ENCODE results near the gene TTC28.
"Not testable (repeated sequence)": the region's sequence is repeated elsewhere in the genome, so short reads cannot be mapped to it uniquely, and the experiment has no call there.

TTC28 gene

DNA sequence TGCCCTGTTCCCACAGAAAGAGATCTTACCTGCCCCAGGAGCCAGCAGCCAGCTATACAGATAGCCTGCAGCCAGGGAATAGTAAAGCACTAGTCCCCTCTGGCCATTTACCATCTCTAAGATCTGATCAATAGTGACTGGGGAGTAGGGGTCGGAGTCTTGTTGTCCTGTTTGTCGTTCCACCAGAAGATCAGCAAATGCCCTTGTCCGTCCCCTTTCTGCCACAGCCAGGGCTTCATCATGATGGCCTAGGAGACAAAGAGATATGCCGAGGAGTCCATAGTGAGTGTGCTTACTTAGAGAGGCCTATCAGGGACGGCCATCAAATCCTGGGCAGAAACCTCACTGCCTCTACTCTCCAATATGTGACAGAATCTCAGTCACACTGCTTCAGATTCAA is 583.5 kb downstream of the TTC28 start:
- DNase-seq (ENCODE audit: low spot score): no peak

- no peak for DNase-seq (ENCODE audit: low spot score)
These were observed 584.1 kb downstream of the TTC28 start for GRCh38 chr22:28095316-28096095.

DNA sequence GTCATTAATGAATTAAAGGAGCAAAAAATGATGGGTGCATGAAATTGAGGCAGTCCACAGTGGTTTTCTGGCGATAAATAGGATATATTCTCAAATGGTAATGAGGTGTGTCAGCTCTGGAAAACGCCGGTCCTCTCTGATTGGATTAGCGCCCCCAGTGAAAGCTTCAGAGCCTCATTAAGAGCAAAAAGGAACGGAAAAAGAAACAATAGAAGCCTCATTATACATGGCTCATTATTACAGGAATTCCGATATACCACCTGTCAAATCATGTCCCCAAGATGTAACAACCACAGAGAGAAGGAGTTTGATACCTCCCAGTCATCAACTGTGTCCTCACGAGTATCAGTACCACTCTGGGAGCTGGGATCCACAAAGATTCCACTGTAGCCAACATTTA is 584.9 kb downstream of the TTC28 start:
- no peak for DNase-seq (ENCODE audit: low spot score)

- DNase-seq (ENCODE audit: low spot score): no peak
These were observed 585.9 kb downstream of the TTC28 start for GRCh38 chr22:28093711-28094110.

- DNase-seq (ENCODE audit: low spot score): no peak
These were observed 588.2 kb downstream of the TTC28 start for GRCh38 chr22:28091486-28091885.

DNA sequence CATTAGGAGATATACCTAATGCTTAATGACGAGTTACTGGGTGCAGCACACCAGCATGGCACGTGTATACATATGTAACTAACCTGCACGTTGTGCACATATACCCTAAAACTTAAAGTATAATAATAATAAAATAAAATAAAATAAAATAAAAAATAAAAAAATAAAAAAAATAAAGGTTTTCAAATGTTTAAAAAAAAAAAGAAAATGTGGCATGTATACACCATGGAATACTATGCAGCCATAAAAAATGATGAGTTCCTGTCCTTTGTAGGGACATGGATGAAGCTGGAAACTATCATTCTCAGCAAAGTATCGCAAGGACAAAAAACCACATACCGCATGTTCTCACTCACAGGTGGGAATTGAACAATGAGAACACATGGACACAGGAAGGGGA is 590.1 kb downstream of the TTC28 start:
- DNase-seq (ENCODE audit: low spot score): not testable (repeated sequence)

DNA sequence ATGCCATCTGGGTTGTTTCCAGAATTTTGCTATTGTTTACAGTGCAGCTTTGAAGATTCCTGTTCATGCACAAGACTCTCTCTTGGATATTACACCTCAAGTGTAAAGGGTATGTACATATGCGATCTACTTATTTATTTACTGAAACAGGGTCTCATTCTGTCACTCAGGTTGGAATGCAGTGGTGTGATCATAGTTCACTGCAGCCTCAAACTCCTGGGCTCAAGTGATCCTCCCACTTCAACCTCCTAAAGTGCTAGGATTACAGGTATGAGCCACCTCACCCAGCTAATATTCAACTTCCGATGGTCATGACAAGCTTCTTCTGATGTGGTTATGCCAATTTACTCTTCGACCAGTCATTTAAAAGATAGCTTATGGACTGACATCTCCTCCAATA is 602.5 kb downstream of the TTC28 start:
- no peak for DNase-seq (ENCODE audit: low spot score)

- DNase-seq (ENCODE audit: low spot score): peak; percentile 38
These were observed 604.2 kb downstream of the TTC28 start for GRCh38 chr22:28075358-28075981.

DNA sequence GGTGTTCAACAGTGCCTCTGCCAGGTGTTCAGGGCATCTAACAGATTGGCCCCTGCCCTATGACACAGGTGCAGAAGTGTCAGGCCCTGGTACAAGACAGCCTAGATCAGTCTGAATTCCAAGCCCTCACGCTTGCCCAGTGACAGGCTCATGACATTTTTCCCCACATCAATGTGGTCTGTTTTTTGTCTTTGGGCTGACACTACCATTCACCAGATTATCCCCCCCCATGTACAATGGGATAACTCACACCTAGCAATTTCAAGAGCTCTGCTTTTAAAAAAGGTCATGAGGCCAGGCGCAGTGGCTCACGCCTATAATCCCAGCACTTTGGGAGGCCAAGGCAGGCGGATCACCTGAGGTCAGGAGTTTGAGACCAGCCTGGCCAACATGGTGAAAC is 605.1 kb downstream of the TTC28 start:
- DNase-seq (ENCODE audit: low spot score): no peak

- no peak for DNase-seq (ENCODE audit: low spot score)
These were observed 607.6 kb downstream of the TTC28 start for GRCh38 chr22:28072066-28072465.

DNA sequence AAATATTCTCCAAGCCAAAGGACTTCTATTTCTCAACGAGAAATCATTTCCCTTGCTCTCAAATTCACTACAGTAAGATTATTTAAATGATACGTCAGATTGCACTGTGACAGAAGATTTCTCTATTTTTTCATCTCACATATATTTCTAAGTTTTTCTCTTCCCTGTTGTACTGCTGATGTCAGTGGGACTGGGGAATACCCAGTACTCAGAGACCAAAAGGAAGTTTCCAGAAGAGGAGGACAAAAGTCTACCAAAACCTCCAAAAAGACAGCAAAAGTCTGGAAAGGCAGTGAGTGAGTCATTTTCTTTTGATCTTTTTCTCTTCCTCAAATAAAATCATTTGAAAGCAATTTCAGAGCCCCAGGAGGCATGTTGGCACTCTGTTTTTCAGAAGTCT is 610.8 kb downstream of the TTC28 start:
- DNase-seq (ENCODE audit: low spot score): peak; percentile 37

DNA sequence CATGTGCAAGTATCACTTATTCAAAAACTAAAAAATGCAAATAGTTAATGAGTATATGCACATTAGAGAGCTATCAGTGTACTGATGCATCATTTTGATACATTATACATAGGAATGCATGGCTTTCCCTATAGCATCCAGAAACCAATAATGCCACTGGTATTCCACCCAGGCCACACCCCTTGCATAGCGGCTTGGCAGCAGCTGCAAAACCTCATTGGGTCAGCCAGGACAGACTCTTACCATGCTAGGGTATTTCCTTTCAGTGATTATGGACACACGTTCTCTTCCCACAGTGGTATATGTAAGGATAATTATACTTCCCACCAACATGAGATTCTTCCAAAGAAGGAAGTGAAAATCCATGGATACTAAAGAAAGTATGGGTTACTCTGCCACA is 614.7 kb downstream of the TTC28 start:
- DNase-seq (ENCODE audit: low spot score): no peak

- DNase-seq (ENCODE audit: low spot score): no peak
These were observed 616.0 kb downstream of the TTC28 start for GRCh38 chr22:28063656-28064055.

GRCh38 chr22:28060594-28060993 is 619.0 kb downstream of the TTC28 start:
- not testable (repeated sequence) for DNase-seq (ENCODE audit: low spot score)

DNA sequence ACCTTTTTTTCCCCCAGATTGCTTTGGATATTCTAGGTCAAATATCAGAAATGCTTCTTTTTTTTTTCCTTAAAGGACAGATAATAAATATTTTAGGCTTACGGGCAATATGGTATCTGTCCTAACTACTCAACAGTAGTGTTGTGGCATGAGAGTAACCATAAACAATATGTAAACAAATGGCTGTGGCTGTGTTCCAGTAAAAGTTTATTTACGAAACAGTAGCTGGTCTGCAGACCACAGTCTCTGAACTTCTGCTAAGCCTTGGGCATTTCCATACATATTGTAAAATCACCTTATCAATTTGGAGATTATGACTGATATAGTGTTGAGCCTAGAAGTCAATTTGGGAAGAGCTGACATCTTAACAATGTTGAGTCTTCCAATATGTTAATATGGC is 621.6 kb downstream of the TTC28 start:
- no peak for DNase-seq (ENCODE audit: low spot score)

DNA sequence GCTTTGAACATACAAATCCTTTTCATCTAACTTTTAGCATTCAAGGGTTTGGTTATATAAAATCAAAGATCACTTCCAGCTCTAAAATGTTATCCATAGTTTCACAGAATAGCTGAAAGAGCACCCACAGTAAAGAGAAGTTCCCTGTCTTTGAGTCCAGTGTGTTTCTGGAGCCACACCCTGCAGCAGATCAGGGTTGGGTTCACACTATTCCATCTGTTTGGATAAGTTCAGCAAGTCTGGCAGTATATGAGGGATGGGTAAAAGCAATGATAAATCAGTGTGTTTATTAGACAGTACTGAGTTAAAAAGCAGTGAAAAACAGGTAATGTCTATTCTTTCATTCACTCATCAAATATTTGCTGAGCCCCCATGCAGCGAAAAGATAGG is 624.8 kb downstream of the TTC28 start:
- DNase-seq (ENCODE audit: low spot score): no peak

DNA sequence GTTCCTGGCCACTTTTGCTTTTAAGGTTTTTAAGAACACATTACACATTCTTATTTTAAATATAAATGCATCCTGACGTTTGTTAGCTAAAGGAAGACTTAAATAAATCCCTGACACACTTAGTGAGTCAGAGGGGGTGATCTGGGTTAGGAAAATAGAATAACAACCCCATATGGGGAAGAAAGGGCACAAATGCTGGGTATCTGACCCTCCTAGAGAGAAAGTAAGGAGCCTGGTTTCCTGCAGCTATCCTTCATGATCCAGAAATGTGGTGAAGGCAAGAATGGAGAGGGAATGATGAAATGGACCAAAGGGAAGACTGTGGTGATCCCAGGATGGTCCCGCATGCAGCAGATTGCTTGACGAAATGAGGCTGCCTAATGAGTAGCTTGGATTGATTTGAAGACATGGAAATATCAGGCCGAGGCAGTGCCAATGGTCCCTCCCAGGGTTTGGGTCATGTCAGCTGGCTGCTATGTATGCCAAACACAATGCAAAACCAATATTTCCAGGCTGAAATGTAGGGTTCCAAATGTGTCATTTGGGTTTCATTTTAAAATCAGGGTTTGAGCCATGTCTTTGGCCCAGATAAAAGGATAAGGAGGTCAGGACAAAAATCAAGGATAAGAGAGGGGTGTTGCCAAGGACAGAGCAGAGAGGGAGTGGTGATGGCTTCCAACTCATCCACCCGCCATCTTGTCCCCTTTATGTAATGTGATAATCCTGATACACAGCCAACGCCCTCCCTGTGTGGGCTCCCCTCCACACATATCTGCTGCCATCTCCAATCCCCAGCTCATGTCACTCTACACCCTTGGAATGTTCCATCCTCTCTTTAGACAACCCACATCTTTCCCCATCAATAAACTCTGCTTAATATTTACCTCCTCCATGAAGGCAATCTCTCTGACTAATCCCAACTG is 625.5 kb downstream of the TTC28 start:
- DNase-seq (ENCODE audit: low spot score): no peak

GRCh38 chr22:28052825-28053269 is 626.8 kb downstream of the TTC28 start:
- DNase-seq (ENCODE audit: low spot score): no peak

DNA sequence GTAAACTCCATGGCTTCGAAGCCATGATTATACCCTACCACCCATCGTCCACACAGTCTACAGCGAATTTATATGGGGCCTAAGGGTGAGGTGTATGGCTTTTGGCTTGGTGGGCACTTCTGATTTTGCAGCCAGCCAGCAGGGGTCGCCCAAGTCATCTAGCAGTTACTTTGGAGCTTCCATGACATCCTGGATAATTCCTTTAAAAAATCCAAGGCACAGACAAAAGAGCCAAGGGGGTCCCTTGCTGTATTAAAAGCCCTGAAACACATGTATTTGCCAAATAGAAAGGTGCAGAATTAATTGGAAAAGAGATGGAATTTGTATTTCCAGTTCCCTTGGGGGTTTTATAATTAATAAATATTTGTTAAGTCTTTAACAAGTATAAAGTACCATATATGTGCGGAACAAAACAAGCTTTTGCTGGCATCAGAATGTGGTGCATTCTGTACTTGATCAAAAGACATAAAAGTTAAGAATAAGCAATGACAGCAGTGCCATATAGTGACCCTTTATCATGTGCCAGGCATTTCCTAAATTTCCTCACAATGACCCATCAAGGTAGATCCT is 627.8 kb downstream of the TTC28 start:
- peak; percentile 54 for DNase-seq (ENCODE audit: low spot score)

- DNase-seq (ENCODE audit: low spot score): no peak
These were observed 628.4 kb downstream of the TTC28 start for GRCh38 chr22:28051091-28051786.

DNA sequence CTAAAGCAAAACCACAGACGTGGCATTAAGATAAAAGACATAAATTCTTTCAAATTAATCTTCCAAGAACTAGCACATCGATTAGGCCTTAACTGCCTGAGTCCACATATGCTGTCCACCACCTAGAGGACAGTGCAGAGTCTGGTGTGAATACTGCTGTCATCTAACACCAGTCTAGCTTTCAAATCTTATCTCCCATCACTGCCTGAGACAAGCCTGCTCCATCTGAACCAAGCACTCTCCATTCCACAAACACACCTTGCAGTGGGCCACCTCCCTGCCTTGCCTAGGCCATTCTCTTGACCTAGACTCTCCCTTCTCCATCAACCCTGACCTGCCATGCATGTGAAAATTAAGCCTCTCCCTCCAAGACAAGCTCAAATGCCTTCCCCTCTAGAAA is 631.1 kb downstream of the TTC28 start:
- no peak for DNase-seq (ENCODE audit: low spot score)

DNA sequence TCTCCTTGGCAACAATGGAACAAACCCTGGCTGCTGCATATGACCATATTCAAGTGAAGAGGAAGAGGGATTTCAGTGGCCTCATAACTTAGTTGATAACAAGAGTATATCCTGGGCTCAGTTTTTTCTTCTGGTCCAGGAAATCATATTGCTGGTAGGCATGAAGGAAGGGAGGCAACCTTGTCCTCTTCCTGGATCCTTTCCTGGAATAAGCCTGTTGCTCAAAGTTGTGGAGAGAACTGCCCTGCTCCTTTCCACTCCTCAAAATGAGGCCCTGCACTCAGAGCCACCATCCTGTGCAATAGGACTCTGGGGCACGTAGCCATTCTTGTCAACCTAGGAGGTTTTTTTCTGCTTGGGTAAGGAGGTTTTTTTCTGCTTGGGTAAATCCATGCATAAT is 631.9 kb downstream of the TTC28 start:
- no peak for DNase-seq (ENCODE audit: low spot score)
